Suprapubic skin (tissue), 4 donors: ENCODE results near the gene TOR1B.

Source experiments
- POLR2A ChIP-seq, 2 donors: fragments of 450-650 bp; IDR thresholded peaks; one replicate each; pipeline ENCODE4 v1.6.1; 2017; ENCODE audit warnings: antibody characterized with exemption in 2 of 2, mild to moderate bottlenecking in 2 of 2, moderate library complexity in 2 of 2
- POLR2AphosphoS5 ChIP-seq, 3 donors: sonication (generic); formaldehyde crosslinking; IDR thresholded peaks; one replicate each; pipeline ENCODE4 v1.6.1; 2017; ENCODE audit warnings: antibody characterized with exemption in 3 of 3
- TF ChIP-seq, protein P1 (sequence below), 2 donors: fragments of 200-600 bp in 1 of 2; fragments of 450-650 bp in 1 of 2; sonication (generic) in 1 of 2; IDR thresholded peaks; one replicate each; pipeline ENCODE4 v1.5.1; 2016 to 2019; ENCODE audit warnings: antibody characterized with exemption in 2 of 2, mild to moderate bottlenecking in 1 of 2, moderate library complexity in 1 of 2

- TF ChIP-seq, protein P1, sequence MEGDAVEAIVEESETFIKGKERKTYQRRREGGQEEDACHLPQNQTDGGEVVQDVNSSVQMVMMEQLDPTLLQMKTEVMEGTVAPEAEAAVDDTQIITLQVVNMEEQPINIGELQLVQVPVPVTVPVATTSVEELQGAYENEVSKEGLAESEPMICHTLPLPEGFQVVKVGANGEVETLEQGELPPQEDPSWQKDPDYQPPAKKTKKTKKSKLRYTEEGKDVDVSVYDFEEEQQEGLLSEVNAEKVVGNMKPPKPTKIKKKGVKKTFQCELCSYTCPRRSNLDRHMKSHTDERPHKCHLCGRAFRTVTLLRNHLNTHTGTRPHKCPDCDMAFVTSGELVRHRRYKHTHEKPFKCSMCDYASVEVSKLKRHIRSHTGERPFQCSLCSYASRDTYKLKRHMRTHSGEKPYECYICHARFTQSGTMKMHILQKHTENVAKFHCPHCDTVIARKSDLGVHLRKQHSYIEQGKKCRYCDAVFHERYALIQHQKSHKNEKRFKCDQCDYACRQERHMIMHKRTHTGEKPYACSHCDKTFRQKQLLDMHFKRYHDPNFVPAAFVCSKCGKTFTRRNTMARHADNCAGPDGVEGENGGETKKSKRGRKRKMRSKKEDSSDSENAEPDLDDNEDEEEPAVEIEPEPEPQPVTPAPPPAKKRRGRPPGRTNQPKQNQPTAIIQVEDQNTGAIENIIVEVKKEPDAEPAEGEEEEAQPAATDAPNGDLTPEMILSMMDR (IDR thresholded peaks at IDR 0.05), result no peak
- TF ChIP-seq POLR2A (IDR thresholded peaks at IDR 0.05) (no peak), POLR2AphosphoS5 (IDR thresholded peaks at IDR 0.05) (no peak)
Observed at GRCh38 chr9:129755151-129755550, 47.8 kb upstream of the TOR1B start.
